GM18909 (cell line): ENCODE data around the gene RLN3.

ENCODE experiments used
- ATAC-seq: cut with Tn5 transposase; IDR thresholded peaks from one replicate; pipeline ENCODE4 v1.9.1; 2021; ENCODE audit warnings: mild to moderate bottlenecking; ENCODE audit not compliant: unreplicated experiment, poor library complexity

RLN3 gene

GRCh38 chr19:13993590-13994300 is 34.2 kb upstream of the RLN3 start:
- ATAC-seq, result no peak

GRCh38 chr19:13995017-13995728 is 32.8 kb upstream of the RLN3 start:
- ATAC-seq, result no peak

DNA sequence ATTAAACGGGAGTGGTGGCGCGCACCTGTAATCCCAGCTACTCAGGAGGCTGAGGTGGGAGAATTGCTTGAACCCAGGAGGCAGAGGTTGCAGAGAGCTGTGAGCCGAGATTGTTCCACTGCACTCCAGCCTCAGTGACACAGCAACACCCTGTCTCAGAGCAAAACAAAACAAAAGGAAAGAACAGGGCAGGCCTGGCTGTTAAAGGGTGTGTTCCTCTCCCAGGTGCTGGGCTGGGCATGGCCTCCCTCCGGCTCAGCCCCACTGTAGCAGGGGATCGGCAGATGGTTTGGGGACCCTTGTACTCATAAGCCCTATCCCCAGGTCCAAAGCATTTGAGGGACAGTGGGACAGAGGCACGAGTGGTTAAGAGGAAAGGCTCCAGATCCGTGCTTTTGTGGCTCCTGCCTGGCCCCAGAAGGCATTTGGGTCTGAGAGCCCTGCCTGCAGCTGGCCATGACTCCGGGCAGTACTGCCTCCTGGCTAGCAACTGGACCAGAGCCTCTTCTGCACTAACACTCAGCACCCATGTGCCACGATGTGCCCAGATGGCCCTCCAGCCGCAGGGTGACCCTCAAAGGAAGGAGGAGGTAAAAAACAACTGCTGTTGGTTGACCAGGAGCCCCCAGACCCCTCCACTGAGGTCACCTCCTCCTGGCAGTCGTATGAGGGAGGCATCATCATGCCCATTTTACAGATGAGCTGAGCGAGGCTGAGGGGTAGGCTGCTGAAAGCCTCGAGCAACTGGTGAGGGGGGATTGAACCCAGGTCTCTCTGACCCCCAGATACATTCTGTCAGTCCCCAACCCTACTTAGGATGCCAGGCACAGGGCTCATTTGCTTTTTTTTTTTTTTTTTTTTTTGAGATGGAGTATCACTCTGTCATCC is 31.8 kb upstream of the RLN3 start:
- ATAC-seq, result no peak

- ATAC-seq, result no peak
These were observed 30.9 kb upstream of the RLN3 start for GRCh38 chr19:13996928-13997630.

DNA sequence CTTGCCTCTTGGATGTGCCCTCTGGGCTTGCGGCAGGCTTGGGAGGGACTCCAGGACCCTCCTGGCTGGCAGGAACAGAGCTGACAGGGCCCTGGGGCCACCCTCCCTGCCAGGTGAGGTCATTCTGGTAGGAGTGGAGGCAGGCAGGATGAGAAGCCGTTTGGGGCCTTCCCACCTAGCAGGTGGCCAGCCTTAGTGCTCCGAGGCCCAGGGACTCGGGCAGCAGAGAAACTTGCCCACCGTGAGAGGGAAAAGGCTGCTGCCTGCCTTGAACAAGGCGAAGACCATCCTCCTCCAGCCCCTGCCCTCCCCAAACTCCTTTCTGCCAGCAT is 30.4 kb upstream of the RLN3 start:
- no peak for ATAC-seq

GRCh38 chr19:13998426-13998825 is 29.5 kb upstream of the RLN3 start:
- no peak for ATAC-seq

DNA sequence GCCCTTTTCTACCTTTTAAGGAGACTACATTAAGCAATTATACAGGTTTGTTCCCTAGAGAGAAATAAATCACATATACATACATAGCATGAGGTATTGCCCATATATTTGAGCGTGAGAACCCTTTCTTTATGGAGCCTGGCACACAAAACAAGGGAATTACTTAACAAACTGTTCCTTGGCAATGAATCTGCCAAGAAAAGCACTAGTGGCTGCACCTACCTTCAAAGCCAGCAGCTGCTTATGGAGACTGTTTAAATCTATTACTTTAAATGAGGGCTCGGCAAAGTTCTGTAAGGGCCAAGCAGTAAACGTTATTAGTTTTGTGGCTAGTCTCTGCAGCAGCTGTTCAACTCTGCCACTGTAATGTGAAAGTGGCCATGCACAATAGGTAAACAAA is 28.9 kb upstream of the RLN3 start:
- no peak for ATAC-seq

DNA sequence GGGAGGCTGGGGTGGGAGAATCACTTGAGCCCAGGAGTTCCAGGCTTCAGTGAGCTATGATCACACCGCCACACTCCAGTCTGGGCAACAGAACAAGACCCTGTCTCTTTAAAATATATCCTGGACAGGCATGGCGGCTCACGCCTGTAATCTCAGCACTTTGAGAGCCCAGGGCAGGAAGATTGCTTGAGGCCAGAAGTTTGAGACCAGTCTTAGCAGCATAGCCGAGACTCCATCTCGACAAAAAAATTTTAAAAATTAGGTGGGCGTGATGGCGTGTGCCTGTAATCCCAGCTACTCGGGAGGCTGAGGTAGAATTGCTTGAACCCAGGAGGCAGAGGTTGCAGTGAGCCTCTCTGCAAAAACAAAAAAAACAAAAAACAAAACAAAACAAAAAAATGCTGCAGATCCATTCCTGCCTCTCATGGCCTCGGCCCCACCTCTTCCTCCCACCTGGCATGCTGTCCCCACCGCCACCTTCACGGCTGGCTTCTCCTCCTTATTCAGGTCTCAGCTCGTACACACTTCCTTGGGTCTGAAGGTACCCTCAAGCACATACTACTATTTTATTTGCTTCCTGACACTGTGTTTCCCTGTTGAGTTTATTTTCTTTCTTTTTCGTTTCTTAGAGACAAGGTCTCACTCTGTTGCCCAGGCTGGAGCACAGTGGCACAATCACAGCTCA is 27.1 kb upstream of the RLN3 start:
- ATAC-seq, result no peak

GRCh38 chr19:14002571-14003250 is 25.2 kb upstream of the RLN3 start:
- no peak for ATAC-seq

- ATAC-seq, result no peak
These were observed 24.5 kb upstream of the RLN3 start for GRCh38 chr19:14003251-14004055.

DNA sequence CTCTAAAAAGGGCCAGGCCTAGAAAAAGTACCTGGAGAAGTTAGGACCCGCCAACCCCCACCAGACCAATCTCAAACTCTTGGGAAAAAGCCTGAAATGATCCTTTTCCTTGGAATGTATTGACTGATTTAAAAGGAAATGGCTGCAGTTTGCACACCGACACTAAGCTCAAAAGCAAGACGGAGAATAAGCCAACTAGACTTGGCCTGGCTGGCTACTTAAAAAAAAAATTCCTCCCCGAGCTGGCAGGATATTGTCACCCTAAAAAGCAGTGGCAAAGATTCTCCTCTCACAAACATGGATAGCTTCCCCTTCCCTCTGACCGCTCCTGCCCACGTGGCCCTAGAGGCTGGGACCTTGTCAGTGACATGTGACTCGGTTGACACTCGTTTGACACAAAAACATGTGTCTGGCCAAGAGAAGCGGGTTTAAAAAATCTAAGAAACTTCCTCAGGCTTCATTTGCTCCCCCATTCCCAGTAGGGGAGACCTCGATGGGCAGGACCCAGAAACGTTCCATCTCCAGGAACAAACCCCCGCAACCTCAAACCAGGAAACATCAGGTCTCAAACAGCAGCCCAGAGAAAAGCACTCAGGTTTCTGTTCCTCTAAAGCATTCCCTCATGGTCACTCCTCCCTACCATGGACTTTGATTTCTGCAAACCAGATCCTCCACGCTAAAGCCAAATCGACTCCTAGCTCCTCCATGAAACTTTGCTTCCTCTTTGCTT is 23.2 kb upstream of the RLN3 start:
- no peak for ATAC-seq

- peak; percentile 45 for ATAC-seq
These were observed 22.4 kb upstream of the RLN3 start for GRCh38 chr19:14005349-14006084.

- ATAC-seq, result peak; percentile 75
These were observed 21.7 kb upstream of the RLN3 start, which contains the start of gene RFX1 for GRCh38 chr19:14006085-14006765. TSS of gene RFX1 (minus strand) at chr19:14006320. CDS start at chr19:13993843, 12,477 bp downstream.

DNA sequence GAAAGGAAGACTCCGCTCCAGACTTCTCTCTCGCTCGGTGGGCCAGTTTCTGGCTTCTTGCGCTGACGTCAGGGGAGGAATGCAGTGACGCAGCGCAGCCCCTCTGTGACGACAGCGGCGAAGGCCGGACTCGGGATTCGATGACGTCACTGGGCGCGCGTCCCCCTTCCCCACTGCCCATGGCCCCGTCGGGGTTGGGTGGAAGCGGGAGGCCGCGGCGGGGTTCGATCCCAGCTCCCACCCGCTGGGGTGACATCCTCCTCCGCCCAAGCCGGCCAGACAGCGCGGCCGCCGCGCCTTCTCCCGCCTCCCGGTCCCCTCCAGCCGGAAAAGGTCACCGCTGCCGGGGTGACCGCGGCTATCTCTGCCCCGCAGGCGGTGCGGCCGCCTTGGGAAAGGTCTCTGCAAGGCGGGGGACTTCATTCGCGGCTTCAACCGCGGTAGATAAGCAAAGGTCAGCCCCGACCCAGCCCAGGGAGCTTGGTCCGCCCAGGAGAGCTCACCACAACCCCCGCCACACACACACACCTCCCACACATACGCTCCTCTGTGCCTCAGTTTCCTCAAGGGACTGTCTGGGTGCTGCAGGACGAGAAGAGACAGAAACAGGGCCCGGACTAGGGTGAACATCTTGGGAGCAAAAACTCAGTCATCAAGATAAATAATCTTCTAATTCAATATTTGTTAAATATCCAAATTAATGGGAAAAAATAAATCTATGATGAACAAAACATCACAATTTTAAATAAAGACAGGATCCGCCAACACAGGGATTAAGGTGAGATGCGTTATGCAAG is 21.0 kb upstream of the RLN3 start:
- peak; percentile 38 for ATAC-seq

DNA sequence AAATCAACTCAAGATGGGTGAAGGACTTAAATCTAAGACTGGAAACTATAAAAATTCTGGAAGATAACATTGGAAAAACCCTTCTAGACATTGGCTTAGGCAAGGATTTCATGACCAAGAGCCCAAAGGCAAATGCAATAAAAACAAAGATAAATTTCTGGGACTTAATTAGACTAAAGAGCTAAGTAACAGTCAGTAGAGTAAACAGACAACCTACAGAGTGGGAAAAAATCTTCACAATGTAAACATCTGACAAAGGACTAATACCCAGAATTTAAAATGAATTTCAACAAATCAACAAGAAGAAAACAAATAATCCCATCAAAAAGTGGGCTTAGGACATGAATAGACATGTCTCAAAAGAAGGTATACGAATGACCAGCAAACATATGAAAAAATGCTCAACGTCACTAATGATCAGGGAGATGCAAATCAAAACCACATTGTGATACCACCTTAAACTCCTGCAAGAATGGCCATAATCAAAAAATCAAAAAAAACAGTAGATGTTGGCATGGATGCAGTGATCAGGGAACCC is 15.5 kb upstream of the RLN3 start:
- no peak for ATAC-seq
